GM19328 (cell line): Measurements from ENCODE around the gene UBTD1.
"Not testable (repeated sequence)": the region's sequence is repeated elsewhere in the genome, so short reads cannot be mapped to it uniquely, and the experiment has no call there.

Experiments
- ATAC-seq: cut with Tn5 transposase; IDR thresholded peaks from one replicate; pipeline ENCODE4 v1.9.1; 2021; ENCODE audit warnings: mild to moderate bottlenecking, moderate library complexity; ENCODE audit not compliant: unreplicated experiment

UBTD1 gene

DNA sequence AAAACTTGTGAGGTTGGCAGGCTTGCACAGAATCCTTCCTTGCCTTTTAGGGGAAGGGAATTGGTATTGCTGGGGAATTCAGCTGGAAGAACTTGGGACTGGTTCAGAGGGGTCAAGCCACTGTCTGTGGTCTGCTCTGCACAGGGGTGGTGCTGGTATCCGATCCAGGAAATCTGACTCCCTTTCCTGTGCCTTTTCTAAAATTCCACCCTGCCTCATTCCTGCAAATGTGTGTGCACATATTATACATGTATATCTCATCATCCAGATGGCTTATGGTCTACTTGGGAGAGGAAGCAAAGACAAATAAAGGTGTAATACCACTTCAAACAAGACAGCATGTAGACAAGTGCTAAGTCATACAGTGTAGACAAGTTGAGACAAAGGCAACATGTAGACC, 14.3 kb downstream of the UBTD1 start:
- ATAC-seq, result no peak

DNA sequence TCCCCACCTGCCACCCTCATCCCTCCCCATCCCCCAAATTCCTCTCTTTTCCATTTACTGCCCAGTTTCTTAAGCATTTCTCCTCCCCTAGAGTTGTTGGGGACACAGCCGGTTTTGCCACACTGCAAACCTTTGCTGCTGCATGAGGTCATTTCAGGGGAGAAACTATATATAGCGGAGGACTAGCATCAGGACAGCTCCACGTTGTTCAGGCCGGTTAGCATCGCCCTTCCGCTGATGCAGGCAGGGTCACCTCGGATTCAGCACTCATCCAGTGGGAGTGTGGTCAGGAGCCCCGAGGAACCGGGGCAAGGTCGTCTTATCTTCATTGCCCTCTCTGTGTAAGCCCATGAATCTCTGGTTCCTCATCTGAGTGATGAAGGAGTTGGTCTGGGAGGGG, 15.6 kb downstream of the UBTD1 start:
- ATAC-seq, result no peak

DNA sequence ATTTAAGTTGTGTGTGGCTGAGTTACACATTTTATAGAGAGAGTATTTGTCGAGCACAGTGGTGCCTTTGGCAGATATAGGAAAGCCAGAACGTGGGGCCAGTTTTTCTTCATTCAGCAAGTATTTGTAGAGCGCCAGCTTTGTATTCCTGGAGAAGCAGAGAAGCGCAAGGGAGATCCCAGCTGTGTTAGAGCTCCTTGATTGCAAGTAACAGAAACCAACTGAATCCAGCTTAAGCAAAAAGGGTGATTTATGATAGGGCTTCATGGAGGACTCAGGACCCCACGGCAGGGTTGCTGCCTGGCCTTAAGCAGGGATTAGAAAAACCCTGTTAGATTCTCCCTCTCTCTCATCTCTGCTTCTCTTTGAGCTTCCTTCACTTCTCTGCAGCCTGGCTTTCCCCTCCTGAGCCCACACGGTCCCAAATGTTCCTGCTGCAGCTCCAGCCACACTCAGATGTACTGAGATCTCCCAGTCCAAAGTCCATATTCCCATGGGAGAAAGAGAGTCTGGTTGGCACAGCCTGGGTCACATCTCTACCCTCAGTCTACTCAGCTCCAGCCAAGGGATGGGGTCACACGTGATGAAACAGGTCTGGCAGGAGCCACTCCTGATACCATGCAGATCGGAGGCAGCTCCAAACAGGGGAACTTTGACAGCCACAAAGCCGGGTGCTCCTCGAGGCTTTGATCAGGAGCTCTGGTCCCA, 16.7 kb downstream of the UBTD1 start:
- ATAC-seq, result no peak

DNA sequence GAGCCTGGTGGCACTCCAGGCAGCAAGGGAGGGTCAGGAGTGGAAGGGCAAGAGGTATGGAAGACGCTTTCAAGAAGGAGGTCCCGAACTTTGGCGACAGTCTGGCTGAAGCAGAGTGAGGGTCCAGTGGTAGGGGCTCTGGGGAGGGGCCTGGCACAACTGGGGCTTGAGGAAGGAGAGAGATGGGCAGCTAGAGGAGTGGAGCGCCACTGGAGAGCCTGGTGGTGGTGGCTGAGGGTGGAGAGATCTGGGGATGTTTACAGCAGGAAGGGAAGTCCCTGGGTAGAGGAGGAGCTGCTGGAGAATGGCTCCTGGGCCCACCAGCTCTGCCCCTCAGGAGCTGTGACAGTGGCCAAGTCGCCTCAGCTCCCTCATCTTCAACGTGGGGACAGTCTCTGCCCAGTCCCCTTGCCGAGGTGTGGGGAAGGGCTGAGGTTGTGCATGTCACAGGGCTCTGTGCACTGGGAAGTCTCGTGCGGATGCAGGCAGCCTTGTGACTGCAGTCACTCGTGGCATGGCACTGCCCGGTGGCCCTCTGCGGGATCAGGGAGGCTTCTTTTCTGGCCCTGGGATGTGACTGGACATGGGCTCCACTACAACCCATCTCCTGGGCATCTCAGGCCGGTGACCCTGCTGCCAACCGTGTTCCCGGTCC, 18.5 kb downstream of the UBTD1 start:
- no peak for ATAC-seq

DNA sequence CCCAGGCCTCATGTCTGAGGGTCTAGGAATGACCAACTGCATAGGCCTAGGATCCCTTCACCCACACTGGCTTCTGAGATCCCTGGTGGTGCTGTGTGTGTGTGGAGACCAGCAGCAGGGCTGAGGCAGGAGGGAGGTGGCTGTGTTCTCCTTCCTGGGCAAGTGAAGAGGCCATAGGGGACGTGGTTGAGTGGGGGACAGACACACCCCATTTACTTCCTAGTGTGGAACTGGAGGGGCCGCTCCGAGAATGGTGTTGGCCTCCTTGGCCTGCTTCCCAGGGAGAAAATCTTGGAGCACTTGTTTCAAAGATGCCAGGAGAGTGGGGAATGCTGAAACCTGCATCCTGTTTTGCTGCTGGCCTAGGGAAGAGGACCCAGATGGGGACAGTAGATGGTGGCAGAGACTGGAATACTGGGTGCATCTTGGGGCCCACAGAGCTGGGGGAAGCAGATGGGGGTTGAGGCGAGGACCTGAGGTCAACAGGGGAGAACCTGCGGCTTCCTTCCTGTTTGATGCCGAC, 19.1 kb downstream of the UBTD1 start:
- ATAC-seq, result no peak

DNA sequence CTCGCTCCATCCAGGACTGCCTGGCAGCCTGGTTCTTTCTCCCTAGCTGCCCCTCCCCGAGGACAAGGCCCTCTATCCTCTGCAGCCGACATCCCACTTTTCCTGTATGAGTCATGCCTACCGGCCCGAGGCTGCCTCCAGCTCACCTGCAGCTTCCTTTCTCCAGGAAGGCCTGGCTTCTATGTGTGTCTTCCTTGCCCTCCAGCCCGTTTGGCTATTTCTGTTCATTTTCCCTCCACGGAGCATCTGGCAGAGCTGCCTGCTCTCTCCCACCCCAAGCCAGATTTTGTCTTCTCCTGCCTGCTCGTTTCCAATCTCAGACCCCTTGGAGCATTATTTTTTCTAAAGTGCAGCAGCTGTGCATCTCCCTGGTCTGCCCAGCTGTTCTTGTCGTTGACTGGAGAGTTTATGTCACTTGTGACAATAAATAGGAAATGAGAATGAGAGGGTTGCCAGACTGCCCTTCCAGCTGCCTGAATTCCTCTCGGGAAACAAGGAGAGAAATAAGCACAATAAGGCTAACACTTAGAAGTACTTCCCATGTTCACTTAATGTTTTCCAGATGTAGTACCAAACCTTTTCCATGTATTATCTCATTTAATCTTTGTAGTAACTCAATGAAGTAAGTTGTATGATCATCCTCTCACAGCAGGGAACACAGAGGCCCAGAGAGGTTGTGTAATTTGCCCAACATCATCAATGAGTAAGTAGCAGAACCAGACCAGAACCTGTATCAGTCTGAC, 19.7 kb downstream of the UBTD1 start:
- no peak for ATAC-seq

DNA sequence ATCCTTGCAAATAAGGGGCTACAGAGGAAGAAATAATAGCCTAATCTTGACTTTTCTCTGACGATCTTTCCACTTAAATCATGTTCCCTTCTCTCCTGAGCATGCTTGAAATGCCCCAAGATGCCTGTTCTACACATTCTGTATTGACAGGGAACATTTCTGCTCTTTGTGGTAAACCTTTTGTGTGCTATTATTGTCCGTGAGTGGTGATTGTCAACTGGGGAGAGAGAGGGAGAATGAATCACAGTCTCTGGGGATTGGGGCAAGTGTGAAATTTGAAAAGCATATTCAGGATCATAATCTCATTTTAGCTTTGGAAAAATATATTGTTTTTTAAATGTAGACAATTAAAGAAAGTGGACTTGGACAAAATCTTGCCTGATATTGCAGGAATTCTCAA, 20.6 kb downstream of the UBTD1 start:
- ATAC-seq, result no peak

DNA sequence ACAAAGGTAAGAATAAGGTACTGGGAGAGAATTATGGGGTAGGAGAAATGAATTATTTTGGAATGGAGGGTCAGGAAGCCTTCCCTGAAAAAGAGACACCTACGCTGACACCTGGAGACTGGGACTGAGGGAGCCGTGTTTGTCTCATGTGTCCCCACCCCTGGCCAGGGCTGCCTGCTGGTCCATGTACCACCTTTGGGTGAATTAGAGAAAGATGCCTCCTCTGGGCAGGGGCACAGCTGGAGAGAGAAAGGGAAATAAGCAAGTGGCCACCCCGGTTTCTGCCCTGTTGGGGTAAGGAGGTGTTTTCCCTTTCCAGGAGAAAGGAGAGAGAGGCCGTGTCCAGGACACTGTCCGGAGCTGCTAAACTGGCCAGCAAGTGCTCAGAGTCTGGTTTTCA, 21.8 kb downstream of the UBTD1 start:
- ATAC-seq, result no peak

DNA sequence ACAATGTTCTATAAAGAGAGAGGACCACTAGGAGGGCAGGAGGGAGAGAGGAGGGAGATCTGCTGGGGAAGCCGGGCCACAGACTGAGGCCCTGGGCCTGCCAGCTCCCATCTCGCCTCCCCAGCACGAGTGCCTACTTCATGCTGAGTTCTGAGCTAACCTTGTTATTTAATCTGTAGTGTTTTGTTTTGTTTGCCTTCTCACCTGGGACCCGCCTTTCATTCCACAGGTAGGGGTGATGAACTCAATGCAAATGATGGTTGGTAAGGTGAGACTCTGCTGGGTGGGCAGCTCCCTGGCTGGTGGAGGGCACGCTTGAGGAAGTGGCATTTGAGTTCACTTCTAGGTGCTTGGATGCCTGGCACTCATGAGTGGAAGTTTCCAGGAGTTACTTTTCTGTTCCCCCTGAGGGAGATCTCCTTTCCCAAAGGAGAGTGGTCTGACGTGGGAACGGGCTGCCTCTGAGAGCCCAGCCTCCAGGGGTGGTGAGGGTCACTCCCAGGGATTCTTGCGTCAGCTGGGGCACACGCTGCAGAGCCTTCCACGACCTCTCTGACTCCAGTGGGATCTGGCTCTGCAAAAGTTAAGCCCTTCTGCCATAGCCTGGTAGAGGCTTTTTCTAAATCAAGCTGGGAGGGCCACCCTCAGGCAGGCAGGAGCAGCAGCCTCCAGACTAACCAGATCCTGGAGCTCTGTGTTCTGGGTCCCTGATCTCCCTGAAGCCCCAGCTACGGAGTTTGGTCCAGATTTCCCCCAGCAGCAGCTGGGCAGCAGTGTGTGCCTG, 22.4 kb downstream of the UBTD1 start:
- ATAC-seq, result no peak

DNA sequence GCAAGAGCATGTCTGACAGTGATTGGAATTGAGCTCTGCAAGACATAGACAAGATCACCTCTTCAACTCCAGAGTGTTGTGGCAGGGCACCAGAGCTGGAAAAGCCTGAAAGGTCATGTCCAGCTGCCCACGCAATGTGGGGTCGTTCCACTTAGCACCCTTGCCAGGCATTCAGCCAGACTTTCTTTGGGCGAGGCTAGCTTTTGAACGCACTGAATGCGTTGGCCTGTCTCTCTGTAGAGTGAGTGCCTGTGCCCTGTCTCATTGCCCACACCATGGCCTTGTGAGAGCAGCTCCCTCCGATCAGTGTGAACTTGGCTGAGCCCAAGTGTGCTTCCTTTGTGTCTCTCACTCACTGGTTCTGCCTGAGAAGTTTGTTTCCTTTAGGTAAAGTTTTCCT, 23.3 kb downstream of the UBTD1 start:
- ATAC-seq, result no peak

DNA sequence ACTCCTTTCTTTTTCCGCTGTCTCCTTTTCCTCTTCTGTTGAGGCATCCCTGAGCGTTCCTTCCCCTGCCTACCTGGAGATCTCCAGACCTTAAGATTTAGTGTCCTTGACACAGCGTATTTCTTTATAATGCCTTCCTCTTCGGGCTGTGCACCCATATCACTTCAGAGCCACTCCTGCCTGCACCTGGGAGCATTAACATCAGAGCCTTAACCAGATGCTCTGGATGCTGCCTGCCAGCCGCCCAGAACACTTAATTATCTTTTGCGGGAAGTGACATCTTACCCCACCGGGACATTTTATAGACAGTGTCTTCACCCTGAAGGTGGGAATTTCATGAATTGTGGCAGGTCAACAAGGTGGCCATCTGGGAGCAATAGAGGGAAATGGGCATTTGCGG, 24.2 kb downstream of the UBTD1 start:
- ATAC-seq, result no peak

DNA sequence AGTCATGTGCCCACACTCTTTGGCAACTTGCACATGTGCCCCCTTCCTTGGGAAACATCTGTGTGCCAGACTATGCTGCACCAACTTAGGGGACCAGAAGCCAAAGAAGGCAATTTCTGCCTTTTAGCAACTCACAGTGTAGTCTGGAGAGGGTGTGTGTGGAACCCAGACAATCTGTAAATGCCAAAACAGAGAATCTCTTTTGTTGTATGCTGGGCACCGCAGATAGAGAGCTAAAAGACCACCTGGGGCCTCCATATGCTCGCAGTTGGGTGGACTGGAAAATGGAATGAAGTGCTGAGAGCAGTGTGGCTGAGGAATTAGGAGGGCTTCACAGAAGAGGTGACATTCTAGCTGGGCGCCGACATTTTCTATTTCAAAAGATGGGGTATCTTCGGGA, 26.4 kb downstream of the UBTD1 start:
- no peak for ATAC-seq

DNA sequence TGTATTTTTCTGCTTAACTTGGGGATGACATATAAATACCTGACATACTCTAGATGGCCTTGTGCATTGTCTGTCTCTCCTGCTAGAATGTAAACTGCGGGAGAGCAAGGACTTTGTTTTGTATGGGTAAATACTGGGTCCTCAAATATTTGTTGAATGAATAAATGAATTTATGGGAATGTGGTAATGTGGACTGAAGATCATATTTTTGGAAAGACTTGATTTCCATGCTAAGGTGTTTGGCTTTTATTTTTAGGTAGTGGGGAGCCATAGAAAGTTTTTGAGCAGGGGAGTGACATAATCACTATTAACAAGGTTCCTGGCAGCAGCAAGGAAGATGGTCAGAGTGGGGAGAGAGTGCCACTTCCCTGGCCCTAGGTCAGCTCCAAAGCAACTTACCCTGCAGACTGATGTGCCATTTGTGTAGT, 27.0 kb downstream of the UBTD1 start:
- ATAC-seq, result no peak

DNA sequence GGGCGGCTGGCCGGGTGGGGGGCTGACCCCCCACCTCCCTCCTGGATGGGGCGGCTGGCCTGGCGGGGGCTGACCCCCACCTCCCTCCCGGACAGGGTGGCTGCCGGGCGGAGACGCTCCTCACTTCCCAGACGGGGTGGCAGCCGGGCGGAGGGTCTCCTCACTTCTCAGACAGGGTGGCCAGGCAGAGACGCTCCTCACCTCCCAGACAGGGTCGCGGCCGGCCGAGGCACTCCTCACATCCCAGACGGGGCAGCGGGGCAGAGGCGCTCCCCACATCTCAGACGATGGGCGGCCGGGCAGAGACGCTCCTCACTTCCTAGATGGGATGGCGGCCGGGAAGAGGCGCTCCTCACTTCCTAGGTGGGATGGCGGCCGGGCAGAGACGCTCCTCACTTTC, 30.2 kb downstream of the UBTD1 start:
- ATAC-seq, result not testable (repeated sequence)

DNA sequence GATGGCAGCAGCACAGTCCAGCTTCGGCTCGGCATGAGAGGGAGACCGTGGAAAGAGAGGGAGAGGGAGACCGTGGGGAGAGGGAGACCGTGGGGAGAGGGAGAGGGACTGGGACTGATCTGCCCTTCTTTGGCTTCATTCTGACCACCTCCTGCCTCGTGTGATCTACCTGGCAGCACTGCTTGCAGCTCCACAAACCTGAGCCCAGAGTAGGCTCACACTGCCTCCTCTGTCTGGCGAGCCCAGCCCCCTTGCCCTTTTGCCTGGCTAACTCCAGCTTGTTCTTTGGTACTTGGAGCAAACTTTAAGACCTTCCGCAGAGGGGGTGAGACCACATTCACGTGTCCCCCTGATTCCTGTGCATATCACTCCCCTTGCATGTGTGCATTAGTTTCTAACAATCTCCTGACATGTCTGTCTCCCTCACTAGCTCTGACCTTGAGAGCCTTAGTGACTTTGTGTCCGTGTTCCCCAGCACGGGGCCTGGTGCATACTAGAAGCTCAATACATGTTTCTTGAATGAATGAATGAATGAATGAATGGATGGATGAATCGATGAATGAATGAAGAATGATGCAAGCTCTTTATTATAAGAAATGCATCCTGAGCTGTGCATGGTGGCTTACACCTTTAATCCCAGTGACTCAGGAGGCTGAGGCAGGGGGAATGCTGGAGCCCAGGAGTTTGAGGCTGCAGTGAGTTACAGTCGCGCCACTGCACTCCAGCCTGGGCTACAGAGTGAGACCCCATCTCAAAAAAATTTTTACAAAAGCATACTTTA, 31.2 kb downstream of the UBTD1 start:
- ATAC-seq, result no peak

DNA sequence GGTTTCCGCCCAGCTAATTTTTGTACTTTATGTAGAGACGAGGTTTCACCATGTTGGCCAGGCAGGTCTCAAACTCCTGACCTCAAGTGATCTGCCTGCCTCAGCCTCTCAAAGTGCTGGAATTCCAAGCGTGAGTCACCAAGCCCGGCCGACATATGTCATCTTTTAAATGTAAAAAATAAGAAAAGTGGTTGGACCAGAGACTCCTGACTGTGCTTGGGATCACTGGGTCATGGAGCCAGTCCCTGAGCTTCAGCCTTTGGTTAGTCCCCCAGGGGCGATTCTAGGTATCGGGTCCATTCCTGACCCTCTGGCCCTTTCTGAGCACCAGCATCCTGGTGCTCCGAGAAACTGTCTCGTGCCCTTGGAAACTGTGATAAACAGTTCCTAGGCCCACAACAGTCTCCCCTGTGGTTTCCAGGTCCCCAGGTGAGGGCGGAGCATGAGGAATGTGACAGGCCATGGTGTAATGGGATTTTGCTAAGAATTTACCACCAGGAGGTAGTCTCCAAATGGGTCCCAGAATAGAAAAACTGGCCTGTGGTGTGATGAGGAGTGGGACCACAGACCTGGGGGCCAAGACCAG, 32.8 kb downstream of the UBTD1 start:
- ATAC-seq, result no peak

DNA sequence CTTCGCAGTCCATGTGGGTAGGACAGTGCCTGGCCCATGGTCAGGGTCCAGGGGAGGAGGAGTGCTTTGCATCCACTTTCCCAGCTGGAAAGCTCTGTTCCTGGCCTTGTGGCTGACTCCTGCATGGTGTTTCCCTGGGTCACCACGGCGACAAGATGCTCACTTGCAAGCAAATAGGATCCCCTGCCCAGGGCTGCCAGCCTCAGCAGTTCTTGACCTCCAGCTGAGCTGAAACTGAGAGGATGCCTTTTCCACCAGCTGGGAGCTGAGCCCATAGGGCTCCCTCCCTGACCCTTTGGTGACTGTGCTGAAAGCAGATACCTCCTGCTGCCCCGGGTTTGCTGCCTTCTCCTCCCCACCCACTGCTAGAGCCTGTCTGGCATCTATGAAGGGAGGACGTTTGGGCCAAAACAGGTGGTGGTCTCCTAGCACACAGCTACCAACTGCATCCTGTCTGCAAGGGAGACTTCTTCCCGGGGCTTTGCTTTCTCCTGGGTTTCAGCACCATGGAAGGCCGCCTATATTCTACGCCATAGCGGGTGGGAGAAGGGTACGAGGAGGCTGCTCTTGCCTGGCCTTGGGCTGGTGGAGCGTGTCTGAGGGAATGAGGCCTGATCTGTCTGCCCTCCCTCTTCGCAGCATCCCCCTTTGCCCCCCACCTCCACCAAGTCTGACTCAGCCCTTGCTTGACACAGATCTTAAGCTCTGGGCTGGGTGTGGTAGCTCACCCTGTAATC, 34.4 kb downstream of the UBTD1 start:
- ATAC-seq, result no peak

DNA sequence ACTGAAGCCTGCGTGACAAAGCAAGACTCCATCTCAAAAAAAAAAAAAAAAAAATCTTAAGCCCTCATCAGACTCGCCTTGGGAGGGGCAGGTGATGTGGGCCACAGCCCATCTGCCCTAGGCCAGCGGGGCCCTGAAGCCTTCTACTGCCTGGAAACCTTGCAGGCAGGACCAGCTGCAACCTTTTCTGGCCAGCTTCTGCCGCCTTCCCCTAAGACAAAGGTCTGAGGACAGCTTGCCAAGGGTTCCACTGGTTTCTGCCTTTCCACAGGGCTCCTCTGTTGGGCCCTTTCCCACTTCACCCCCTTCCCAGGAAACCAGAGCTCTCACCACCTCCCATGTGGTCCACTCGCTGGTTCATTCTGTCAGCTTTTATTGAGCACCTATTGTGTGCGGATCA, 35.2 kb downstream of the UBTD1 start:
- ATAC-seq, result no peak

DNA sequence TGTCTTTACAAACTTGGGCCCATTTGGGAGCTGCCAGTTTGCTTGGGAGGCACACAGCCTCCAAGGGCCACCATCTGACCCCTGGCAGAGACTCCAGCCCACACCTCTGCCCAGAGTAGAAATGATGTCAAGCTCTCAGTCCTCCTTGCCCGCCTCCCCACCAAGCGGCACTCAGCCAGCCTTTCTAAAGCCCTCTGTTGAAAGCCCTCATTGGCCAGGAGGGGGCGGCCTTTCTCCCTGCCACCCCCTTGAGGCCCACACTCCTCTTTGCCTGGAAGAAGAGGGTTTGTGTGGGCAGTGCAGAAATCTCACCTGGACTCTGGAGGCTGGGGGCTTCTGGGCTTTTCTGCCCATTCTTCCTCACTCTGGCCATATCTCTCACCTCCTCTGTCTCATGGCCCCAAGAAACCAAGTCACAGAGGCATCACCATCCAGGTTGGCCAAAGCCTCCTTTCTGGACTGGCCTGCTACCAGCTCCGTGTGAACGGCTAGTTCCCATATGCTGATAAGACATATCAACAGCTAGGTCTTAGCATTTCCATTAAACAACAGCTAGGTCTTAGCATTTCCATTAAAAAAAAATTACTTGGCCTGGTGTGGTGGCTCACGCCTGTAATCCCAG, 36.1 kb downstream of the UBTD1 start:
- ATAC-seq, result no peak
